GM12878 (cell line): ENCODE results near the gene NOP10. TPM values are rescaled to one million over a fixed set of nuclear protein-coding genes. Genes with fewer than 3 reads are reported as not detected.

Experiments used
- ATAC-seq: fragments of 200-7000 bp; cut with Tn5 transposase; 3 replicates; pipeline ENCODE4 v1.9.1; 2020; ENCODE audit warnings: mild to moderate bottlenecking, moderate library complexity
- BruUV-seq: library from RNA; stranded (reverse); fragments of 400-500 nt; replicated peaks from 2 replicates; lab custom pipeline; 2021; lab: Mats Ljungman, UMichigan
- CTCF ChIA-PET: fragments of 300-600 bp; sonication (Branson Sonifier 250); formaldehyde crosslinking; extraction: SDS; loops from one replicate; lab custom pipeline; 2021; ENCODE audit warnings: inconsistent platforms; lab: Yijun Ruan, JAX
- POLR2A ChIA-PET: fragments of 350-600 bp; formaldehyde crosslinking; extraction: SDS; loops from one replicate; lab custom pipeline; 2021; ENCODE audit warnings: inconsistent platforms; lab: Charles Lee
- RAD21 ChIA-PET: fragments of 300-600 bp; sonication (Branson Sonifier 250); formaldehyde crosslinking; loops from one replicate; lab custom pipeline; 2023; ENCODE audit warnings: antibody characterized with exemption; ENCODE audit not compliant: unreplicated experiment; lab: Charles Lee
- SMC1A ChIA-PET: fragments of 300-600 bp; sonication (Branson Sonifier 250); formaldehyde crosslinking; loops from one replicate; lab custom pipeline; 2023; ENCODE audit not compliant: unreplicated experiment, uncharacterized antibody; lab: Charles Lee
- DNase-seq: peaks from one replicate; pipeline ENCODE4 v3.0.0-alpha.2; 2011; ENCODE audit warnings: low read depth, low spot score
- FAIRE-seq: peaks from 3 replicates; lab custom pipeline; 2011; peaks lifted over from hg19 to GRCh38; lab: Jason Lieb, UNC
- H2AFZ ChIP-seq: 2 replicates; pipeline ENCODE4 v1.6.0; 2011; ENCODE audit warnings: low read depth, low read length, control low read depth; ENCODE audit not compliant: control insufficient read depth
- H3K27ac ChIP-seq: 2 replicates; pipeline ENCODE4 v1.5.1; 2011; ENCODE audit warnings: control low read depth; ENCODE audit not compliant: control insufficient read depth, insufficient read depth
- H3K27me3 ChIP-seq, 2 experiments: replicated peaks in 1 of 2; 2 replicates each; pipeline versions ENCODE4 v1.6.0 to v1.6.1; 2011; ENCODE audit warnings: low read length in 1 of 2; ENCODE audit not compliant: control insufficient read depth in 2 of 2, insufficient read depth in 2 of 2
- H3K36me3 ChIP-seq, 2 experiments: 2 replicates each; pipeline ENCODE4 v1.5.1; 2011; ENCODE audit warnings: low read length in 1 of 2; ENCODE audit not compliant: control insufficient read depth in 2 of 2, insufficient read depth in 2 of 2
- H3K4me1 ChIP-seq: 2 replicates; pipeline ENCODE4 v1.6.1; 2011; ENCODE audit warnings: mild to moderate bottlenecking, low read length, moderate library complexity, mixed read lengths; ENCODE audit not compliant: control insufficient read depth, insufficient read depth
- H3K4me2 ChIP-seq: 2 replicates; pipeline ENCODE4 v1.6.0; 2011; ENCODE audit warnings: control low read depth; ENCODE audit not compliant: control insufficient read depth, insufficient read depth
- H3K4me3 ChIP-seq: fragments of 200-600 bp; sonication (generic); 2 replicates; pipeline ENCODE4 v1.5.1; 2016
- H3K79me2 ChIP-seq: 2 replicates; pipeline ENCODE4 v1.6.0; 2011; ENCODE audit warnings: low read length; ENCODE audit not compliant: control insufficient read depth, insufficient read depth
- H3K9ac ChIP-seq: 2 replicates; pipeline ENCODE4 v1.8.0; 2011; ENCODE audit warnings: low read length, control low read depth, mixed read lengths; ENCODE audit not compliant: control insufficient read depth, insufficient read depth
- H3K9me3 ChIP-seq: replicated peaks from 3 replicates; pipeline ENCODE4 v1.5.1; 2011; ENCODE audit warnings: mild to moderate bottlenecking, low read length; ENCODE audit not compliant: control insufficient read depth, insufficient read depth
- H4K20me1 ChIP-seq: 2 replicates; pipeline ENCODE4 v1.6.0; 2011; ENCODE audit not compliant: control insufficient read depth, insufficient read depth
- CHD4 ChIP-seq: fragments of 200-600 bp; sonication (generic); IDR thresholded peaks from 2 replicates; pipeline ENCODE4 v1.6.1; 2016; ENCODE audit warnings: mild to moderate bottlenecking
- JUNB ChIP-seq: IDR thresholded peaks from 2 replicates; pipeline ENCODE4 v1.6.1; 2016; ENCODE audit warnings: antibody characterized with exemption, mild to moderate bottlenecking
- JUND ChIP-seq: IDR thresholded peaks from 2 replicates; pipeline ENCODE4 v1.6.1; 2012; ENCODE audit warnings: low read depth, mild to moderate bottlenecking, low read length, improper control_type of control experiment, moderate library complexity
- MEF2A ChIP-seq: IDR thresholded peaks from 2 replicates; pipeline ENCODE4 v1.6.1; 2011; ENCODE audit warnings: low read depth, mild to moderate bottlenecking, low read length, moderate library complexity; ENCODE audit not compliant: insufficient read depth
- NFIC ChIP-seq: IDR thresholded peaks from 2 replicates; pipeline ENCODE4 v1.6.1; 2012; ENCODE audit warnings: low read depth, mild to moderate bottlenecking, inconsistent platforms, low read length, moderate library complexity
- NFYA ChIP-seq: IDR thresholded peaks from 2 replicates; pipeline ENCODE4 v1.6.1; 2011; ENCODE audit warnings: low read depth, mild to moderate bottlenecking, low read length, improper control_type of control experiment, borderline replicate concordance
- NFYB ChIP-seq: IDR thresholded peaks from 2 replicates; pipeline ENCODE4 v1.6.1; 2011; ENCODE audit warnings: low read depth, mild to moderate bottlenecking, low read length, improper control_type of control experiment, moderate library complexity; ENCODE audit not compliant: insufficient read depth
- SP1 ChIP-seq: IDR thresholded peaks from one replicate; pipeline ENCODE4 v1.6.1; 2011; ENCODE audit warnings: low read depth, low read length
- WGBS: methylation state at CpG from one replicate; pipeline ENCODE4 v1.1.6; 2016; ENCODE audit warnings: low lambda C conversion rate; ENCODE audit not compliant: insufficient replicate concordance, insufficient coverage; ENCODE audit errors: missing lambda C conversion rate; 5-methylcytosine and 5-hydroxymethylcytosine counted together
- in situ Hi-C: fragments of 300-500 bp; cut with MboI; formaldehyde crosslinking; loops from 9 replicates; pipeline ENCODE4 v1.14.3; 2018; ENCODE audit warnings: mixed read lengths
- intact Hi-C: fragments of 100-400 bp; cut with micrococcal nuclease; formaldehyde crosslinking; loops from one replicate; pipeline ENCODE4 v1.14.2; 2022; ENCODE audit not compliant: unreplicated experiment
- polyA plus RNA-seq, 11 experiments: library from polyadenylated mRNA; depleted of rRNA in 4 of 11; unstranded in 6 of 11; stranded (reverse) in 5 of 11; fragments of >200 nt; fragmentation: Nextera tagmentation in 4 of 11; fragmentation: Illumina TruSeq in 1 of 11; extraction: Ambion mirVana in 4 of 11; extraction: Trizol in 1 of 11; gene quantifications; 1 replicate in 1 of 11; 2 replicates in 10 of 11; pipeline versions ENCODE4 v1.2.1 to v1.2.3, GENCODE V29; 2011 to 2016; ENCODE audit warnings: inconsistent platforms in 2 of 11, missing spikeins in 2 of 11, low read depth in 1 of 11
- total RNA-seq, 4 experiments: library from RNA; depleted of rRNA in 3 of 4; stranded (reverse); fragments of >200 nt in 3 of 4; fragmentation: Illumina TruSeq in 1 of 4; extraction: Trizol in 1 of 4; gene quantifications; 2 replicates each; pipeline versions ENCODE4 v1.2.1 to v1.2.3, GENCODE V29; 2013 to 2021
- TF ChIP-seq, protein P1 (sequence below): fragments of 450-650 bp; IDR thresholded peaks from 2 replicates; pipeline ENCODE4 v1.6.1; 2018; ENCODE audit warnings: mild to moderate bottlenecking, low read depth, moderate library complexity; ENCODE audit not compliant: partially characterized antibody
- TF ChIP-seq, protein P2 (sequence below): fragments of 450-650 bp; formaldehyde crosslinking; IDR thresholded peaks from 2 replicates; pipeline ENCODE4 v1.4.0; 2022; ENCODE audit warnings: mild to moderate bottlenecking, moderate library complexity

NOP10 gene
- total and polyA plus RNA-seq, 10 of the 15 experiments (the other 5 are each of a cell fraction or from before 2014, with no cell fraction given), result 225 to 1,778 (median 537) TPM

- RAD21 ChIA-PET, result no interaction called here
- FAIRE-seq, result no peak
- CTCF ChIA-PET, result interaction anchor here (0.6 to 0.9 kb wide), 2 partner anchors 12 to 46 kb away, joined by 3 to 4 read pairs; partner anchors contain the start of genes NOP10 and NUTM1
- in situ Hi-C loops, result no loop called here
- no peak for DNase-seq
- 4% methylated on average over 1 of the region's 1 CpG for WGBS
- BruUV-seq, result no TSS peak
- H3K9me3 ChIP-seq, result peaks cover 4% of the 10 kb centered on the region; the same call in 2 of the 3 replicates
- H2AFZ ChIP-seq, result no peak overlapping the region
- SMC1A ChIA-PET, result interaction anchor here (1.0 to 3.9 kb wide), 6 partner anchors 9 to 63 kb away, joined by 3 to 22 read pairs (median 4); no protein-coding TSS in a partner anchor
- ATAC-seq, result no peak
- H3K4me2 ChIP-seq, result no peak overlapping the region
- no peak overlapping the region for H3K9ac ChIP-seq
- peaks cover 64% of the 10 kb centered on the region for H3K79me2 ChIP-seq
- no peak for TF ChIP-seq CHD4
- TF ChIP-seq MEF2A, result 0 out of 2 replicates have a peak, but pooled peaks have one; percentile 40
- TF ChIP-seq NFIC, result peak; percentile 42; the same call in 1 of the 2 replicates
- TF ChIP-seq NFYB, result no peak
- TF ChIP-seq JUNB, result peak; percentile 35; the same call in 1 of the 2 replicates
- intact Hi-C loops, result no loop called here
- 0 out of 2 replicates have a peak, but pooled peaks cover 2% of the 10 kb centered on the region for H4K20me1 ChIP-seq
- no peaks in the 10 kb centered on the region for H3K27me3 ChIP-seq
- H3K36me3 ChIP-seq, result peaks cover 7 to 26% of the 10 kb centered on the region in 2 experiments
- no peak overlapping the region for H3K4me3 ChIP-seq
- H3K27ac ChIP-seq, result peak overlapping the region; percentile 22; the same call in 1 of the 2 replicates
- POLR2A ChIA-PET, result no interaction called here
- H3K4me1 ChIP-seq, result peaks cover 4% of the 10 kb centered on the region
Measured at GRCh38 chr15:34297059-34297458, 45.9 kb downstream of the NOP10 start.

- SMC1A ChIA-PET, result interaction anchor here (1.3 to 1.7 kb wide), 2 partner anchors 35 to 51 kb away, joined by 4 read pairs; no protein-coding TSS in a partner anchor
- peaks cover 7 to 26% of the 10 kb centered on the region in 2 experiments for H3K36me3 ChIP-seq
- H4K20me1 ChIP-seq, result 0 out of 2 replicates have a peak, but pooled peaks cover 2% of the 10 kb centered on the region
- H3K4me2 ChIP-seq, result no peak overlapping the region
- H3K4me3 ChIP-seq, result no peak overlapping the region
- H3K9ac ChIP-seq, result no peak overlapping the region
- peaks cover 4% of the 10 kb centered on the region; the same call in 2 of the 3 replicates for H3K9me3 ChIP-seq
- intact Hi-C loops, result no loop called here
- RAD21 ChIA-PET, result no interaction called here
- peaks cover 4% of the 10 kb centered on the region; the same call in 1 of the 2 replicates for H3K4me1 ChIP-seq
- no TSS peak for BruUV-seq
- 87% methylated on average over 9 of the region's 9 CpGs for WGBS
- no peak for ATAC-seq
- no peak for DNase-seq
- POLR2A ChIA-PET, result no interaction called here
- in situ Hi-C loops, result no loop called here
- CTCF ChIA-PET, result interaction anchor here (0.7 kb wide), 1 partner anchor 75 kb away, joined by 3 read pairs; no protein-coding TSS in a partner anchor
- no peak overlapping the region for H2AFZ ChIP-seq
- H3K27me3 ChIP-seq, result no peaks in the 10 kb centered on the region
- H3K27ac ChIP-seq, result no peak overlapping the region
- FAIRE-seq, result no peak
- peaks cover 38% of the 10 kb centered on the region for H3K79me2 ChIP-seq
- no peak for TF ChIP-seq SP1
- TF ChIP-seq, protein P1, sequence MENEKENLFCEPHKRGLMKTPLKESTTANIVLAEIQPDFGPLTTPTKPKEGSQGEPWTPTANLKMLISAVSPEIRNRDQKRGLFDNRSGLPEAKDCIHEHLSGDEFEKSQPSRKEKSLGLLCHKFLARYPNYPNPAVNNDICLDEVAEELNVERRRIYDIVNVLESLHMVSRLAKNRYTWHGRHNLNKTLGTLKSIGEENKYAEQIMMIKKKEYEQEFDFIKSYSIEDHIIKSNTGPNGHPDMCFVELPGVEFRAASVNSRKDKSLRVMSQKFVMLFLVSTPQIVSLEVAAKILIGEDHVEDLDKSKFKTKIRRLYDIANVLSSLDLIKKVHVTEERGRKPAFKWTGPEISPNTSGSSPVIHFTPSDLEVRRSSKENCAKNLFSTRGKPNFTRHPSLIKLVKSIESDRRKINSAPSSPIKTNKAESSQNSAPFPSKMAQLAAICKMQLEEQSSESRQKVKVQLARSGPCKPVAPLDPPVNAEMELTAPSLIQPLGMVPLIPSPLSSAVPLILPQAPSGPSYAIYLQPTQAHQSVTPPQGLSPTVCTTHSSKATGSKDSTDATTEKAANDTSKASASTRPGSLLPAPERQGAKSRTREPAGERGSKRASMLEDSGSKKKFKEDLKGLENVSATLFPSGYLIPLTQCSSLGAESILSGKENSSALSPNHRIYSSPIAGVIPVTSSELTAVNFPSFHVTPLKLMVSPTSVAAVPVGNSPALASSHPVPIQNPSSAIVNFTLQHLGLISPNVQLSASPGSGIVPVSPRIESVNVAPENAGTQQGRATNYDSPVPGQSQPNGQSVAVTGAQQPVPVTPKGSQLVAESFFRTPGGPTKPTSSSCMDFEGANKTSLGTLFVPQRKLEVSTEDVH, result no peak
- TF ChIP-seq NFYA, result no peak
- TF ChIP-seq NFIC, result no peak
- no peak for TF ChIP-seq JUND
- TF ChIP-seq, protein P2, sequence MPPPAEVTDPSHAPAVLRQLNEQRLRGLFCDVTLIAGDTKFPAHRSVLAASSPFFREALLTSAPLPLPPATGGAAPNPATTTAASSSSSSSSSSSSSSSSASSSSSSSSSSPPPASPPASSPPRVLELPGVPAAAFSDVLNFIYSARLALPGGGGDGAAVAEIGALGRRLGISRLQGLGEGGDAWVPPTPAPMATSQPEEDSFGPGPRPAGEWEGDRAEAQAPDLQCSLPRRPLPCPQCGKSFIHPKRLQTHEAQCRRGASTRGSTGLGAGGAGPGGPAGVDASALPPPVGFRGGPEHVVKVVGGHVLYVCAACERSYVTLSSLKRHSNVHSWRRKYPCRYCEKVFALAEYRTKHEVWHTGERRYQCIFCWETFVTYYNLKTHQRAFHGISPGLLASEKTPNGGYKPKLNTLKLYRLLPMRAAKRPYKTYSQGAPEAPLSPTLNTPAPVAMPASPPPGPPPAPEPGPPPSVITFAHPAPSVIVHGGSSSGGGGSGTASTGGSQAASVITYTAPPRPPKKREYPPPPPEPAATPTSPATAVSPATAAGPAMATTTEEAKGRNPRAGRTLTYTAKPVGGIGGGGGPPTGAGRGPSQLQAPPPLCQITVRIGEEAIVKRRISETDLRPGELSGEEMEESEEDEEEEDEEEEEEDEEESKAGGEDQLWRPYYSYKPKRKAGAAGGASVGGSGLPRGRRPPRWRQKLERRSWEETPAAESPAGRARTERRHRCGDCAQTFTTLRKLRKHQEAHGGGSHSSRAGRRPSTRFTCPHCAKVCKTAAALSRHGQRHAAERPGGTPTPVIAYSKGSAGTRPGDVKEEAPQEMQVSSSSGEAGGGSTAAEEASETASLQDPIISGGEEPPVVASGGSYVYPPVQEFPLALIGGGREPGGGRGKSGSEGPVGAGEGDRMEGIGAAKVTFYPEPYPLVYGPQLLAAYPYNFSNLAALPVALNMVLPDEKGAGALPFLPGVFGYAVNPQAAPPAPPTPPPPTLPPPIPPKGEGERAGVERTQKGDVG (CRISPR knock-in tag), result no peak
Measured at GRCh38 chr15:34292621-34293020, 50.3 kb downstream of the NOP10 start.
